Measurements from ENCODE around the gene MAP3K2.
"Not testable (repeated sequence)": the region's sequence is repeated elsewhere in the genome, so short reads cannot be mapped to it uniquely, and the experiment has no call there.

MAP3K2 gene

DNA sequence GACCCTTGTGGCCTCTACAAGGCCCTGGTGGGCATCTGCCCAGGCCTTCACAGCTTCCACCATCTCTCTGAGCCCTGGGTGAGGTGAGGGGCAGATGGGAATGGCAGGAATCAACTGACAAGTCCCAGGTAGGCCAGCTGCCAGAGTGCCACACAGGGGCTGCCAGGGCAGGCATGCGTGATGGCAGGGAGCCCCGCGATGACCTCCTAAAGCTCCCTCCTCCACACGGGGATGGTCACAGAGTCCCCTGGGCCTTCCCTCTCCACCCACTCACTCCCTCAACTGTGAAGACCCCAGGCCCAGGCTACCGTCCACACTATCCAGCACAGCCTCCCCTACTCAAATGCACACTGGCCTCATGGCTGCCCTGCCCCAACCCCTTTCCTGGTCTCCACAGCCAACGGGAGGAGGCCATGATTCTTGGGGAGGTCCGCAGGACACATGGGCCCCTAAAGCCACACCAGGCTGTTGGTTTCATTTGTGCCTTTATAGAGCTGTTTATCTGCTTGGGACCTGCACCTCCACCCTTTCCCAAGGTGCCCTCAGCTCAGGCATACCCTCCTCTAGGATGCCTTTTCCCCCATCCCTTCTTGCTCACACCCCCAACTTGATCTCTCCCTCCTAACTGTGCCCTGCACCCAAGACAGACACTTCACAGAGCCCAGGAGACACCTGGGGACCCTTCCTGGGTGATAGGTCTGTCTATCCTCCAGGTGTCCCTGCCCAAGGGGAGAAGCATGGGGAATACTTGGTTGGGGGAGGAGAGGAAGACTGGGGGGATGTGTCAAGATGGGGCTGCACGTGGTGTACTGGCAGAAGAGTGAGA is 32.5 kb upstream of the MAP3K2 start:
- no peak for DNase-seq

DNA sequence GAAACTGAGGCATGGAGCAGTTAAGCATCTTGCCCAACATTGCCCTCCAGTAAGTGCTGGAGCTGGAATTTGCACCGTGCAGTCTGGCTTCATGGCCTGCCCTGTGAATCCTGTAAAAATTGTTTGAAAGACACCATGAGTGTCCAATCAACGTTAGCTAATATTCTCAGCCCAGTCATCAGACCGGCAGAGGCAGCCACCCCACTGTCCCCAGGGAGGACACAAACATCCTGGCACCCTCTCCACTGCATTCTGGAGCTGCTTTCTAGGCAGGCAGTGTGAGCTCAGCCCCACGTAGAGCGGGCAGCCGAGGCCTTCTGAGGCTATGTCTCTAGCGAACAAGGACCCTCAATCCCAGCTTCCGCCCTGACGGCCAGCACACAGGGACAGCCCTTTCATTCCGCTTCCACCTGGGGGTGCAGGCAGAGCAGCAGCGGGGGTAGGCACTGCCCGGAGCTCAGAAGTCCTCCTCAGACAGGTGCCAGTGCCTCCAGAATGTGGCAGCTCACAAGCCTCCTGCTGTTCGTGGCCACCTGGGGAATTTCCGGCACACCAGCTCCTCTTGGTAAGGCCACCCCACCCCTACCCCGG is 31.8 kb upstream of the MAP3K2 start:
- DNase-seq, result no peak

GRCh38 chr2:127419112-127419430 is 31.3 kb upstream of the MAP3K2 start:
- DNase-seq, result no peak

- no peak for DNase-seq
These were observed 30.7 kb upstream of the MAP3K2 start, which contains the start of gene PROC for GRCh38 chr2:127418300-127419111. Gene PROC (plus strand): TSS chr2:127418427. CDS start chr2:127419943, 1,516 bp downstream.

DNA sequence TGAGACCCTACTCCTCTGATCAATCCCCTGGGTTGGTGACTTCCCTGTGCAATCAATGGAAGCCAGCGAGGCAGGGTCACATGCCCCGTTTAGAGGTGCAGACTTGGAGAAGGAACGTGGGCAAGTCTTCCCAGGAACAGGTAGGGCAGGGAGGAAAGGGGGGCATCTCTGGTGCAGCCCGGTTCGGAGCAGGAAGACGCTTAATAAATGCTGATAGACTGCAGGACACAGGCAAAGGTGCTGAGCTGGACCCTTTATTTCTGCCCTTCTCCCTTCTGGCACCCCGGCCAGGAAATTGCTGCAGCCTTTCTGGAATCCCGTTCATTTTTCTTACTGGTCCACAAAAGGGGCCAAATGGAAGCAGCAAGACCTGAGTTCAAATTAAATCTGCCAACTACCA is 29.6 kb upstream of the MAP3K2 start:
- no peak for DNase-seq

DNA sequence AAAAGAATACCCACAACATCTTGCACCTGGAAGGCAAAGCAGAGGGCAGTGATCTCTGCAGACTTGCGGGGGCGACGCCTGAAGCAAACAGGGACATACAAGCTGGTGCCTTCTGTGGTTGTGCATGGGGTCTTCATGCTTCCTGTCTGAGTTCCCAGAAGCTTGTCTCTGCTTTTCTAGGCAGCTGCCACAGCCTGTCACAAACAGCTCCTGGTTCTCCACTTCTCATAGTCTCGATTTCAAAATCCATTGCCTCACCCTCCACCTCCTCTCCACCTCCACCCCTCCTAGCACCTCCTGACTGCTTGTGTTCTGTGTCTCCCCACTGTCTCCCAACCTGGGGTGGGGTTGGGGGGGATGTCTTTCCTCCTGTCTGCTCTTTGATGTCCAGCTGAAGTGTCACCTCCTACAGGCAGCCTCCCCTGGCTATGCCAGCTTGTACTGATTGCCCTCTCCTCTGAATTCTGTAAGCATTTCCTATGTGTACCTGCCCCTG is 28.8 kb upstream of the MAP3K2 start:
- DNase-seq, result no peak

DNA sequence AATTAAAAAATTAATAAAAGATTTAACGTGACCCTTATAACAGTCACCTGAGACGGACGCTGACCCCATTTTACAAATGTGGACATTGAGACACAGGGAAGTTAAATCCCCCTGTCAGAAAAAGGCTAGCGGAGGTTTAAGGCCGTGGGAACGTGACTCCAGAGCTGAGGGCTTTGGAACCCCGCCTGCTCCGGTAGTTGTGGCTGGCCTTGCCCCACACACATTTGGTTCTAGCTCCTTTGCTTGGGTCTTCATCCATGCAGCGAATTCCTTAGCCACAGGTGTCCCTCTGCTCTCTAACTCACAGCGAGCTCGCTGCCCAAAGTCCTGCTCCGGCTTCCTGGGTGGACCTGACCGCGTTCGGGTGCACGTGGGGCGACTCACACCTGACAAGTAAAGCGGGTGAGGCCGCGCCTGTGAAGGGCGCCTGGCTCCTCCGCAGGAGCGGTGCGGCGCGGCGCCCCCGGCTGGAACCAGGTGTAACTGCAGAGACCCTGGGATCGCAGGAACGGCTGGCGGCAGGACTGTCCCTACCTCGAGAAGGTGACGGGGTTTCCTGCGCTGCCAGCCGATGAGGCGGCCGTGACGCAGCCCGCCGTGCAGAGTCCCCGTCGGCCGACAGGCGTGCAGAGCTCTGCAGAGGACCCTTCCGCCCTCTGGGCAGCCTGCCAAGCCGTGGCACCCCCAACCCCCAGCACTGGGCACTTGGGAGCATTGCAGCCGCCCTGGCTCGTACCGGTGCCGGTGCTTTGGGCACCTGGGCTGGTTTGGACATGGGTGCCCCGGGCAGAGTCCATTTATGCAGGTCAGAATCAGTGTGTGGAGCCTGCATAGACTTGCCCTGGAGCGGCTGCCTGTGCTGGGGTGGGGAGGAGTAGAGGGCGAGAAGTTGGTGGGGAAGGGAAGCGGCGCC is 28.1 kb upstream of the MAP3K2 start:
- DNase-seq, result peak; percentile 73

DNA sequence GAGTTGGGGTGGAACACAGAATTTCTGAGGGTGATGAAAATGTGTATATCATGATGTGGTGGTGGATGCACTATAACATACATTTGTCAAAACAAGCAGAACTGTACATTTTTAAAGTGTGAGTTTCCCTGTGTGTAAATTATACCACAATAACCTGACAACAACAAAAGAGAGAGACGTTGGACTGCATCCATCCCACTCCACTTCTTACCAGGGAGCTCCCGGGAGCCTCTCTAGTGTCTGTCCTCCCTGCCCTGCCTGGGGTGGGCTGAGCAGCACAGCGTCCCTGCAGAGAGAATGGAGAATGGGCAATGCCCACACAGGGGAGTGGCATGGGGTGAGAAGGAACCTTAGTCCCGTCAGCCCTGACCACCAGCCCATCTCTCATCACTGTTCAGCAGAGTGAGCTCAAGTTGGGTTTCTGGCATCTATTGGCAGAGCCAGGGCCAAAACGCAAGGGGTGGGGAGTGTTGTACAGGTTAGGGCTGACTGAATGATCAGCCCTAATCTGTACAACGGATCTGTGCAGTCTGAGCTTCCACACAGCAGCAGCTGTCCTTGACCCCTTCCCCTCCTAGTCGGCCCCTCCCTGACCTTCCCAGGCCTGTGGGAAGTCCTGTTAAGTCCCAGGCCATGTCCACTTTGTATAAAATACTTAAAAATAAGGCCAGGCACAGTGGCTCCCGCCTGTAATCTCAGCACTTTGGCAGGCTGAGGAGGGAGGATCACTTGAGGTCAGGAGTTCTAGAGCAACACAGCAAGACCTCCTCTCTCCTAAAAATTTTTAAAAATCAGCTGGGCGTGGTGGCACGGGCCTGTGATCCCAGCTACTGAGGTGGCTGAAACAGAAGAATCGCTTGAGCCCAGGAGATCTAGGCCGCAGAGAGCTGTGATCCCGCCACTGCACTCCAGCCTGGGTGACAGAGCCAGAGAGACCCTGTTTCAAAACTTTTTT is 27.1 kb upstream of the MAP3K2 start:
- no peak for DNase-seq

DNA sequence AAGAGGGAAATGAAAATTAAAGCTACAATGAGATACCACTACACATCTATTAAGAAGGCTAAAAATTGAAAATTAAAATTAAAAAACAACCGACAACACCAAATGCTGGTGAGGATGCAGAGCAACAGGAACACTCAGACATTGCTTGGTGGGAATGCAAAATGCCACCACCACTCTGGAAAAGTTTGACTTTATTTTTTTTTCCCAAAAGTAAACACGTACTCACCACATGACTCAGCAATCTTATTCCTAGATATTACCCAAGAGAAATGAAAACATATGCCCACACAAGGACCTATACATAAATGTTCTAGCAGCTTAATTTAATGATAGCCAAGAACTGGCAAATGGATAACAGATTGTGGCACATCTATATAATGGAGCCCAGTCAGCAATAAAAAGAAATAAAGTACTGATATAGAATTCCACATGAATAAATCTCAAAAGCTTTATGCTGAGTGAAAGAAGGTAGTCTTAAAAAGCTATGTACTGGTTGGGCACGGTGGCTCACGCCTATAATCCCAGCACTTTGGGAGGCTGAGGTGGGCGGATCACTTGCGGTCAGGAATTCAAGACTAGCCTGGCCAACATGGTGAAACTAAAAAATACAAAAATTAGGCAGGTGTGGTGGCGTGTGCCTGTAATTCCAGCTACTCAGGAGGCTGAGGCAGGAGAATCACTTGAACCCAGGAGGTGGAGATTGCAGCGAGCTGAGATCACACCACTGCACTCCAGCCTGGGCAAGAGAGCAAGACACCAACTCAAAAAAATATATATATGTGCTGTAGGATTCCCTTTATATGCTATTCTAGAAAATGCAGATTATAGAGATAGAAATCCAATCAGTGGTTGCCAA is 26.2 kb upstream of the MAP3K2 start:
- DNase-seq, result no peak

DNA sequence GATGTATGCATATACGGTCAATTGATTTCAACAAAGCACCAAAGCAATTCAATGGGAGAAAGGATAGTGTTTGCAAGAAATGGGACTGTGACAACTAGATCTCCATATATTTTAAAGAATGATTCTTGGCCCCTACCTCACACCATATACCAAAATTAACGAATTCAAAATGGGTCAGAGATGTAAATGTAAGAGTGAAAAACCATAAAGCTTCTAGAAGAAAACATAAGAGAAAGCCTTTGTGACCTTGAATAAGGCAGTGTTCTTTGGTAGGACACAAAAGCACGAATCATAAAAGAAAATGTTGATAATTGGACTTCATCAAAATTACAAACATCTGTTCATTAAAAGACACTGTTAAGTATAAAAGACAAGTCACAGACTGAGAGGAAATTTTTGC is 25.4 kb upstream of the MAP3K2 start:
- no peak for DNase-seq

- no peak for DNase-seq
These were observed 24.0 kb upstream of the MAP3K2 start for GRCh38 chr2:127411653-127412369.

DNA sequence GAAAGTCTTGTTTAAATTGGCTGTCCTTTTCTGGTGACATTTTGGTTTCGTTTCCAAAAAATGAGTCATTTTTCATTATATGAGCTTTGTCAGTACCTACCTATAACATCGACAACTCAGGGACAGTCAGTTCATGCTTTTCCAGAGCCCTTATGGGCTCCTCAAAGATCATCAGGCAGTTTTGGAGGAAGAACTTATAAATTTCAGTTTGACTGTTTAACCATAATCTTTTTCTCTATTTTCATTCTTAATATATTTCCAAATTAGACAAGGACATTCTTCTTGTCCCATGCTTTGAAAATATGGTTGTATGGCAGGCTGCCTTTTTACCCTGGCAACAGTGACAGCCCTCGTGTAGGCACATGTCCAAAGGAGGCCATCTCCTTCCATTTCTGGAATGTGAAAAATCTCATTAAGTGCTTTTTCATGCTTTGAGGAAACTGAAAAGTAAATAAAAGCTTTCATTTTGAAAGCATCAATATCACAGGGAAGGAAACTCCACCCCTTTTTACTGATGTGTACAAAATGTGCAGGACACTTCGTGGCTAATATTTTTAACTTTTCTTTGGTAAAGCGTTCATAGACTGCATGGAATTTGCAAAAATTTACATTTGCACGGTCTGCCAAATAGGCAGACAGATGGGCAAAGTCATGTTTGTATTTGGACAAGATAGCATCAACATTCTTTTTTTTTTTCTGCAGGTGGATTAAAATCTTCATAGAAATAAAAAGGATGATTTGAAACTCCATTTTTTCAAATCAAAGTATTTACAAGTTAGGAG is 23.3 kb upstream of the MAP3K2 start:
- DNase-seq, result no peak

DNA sequence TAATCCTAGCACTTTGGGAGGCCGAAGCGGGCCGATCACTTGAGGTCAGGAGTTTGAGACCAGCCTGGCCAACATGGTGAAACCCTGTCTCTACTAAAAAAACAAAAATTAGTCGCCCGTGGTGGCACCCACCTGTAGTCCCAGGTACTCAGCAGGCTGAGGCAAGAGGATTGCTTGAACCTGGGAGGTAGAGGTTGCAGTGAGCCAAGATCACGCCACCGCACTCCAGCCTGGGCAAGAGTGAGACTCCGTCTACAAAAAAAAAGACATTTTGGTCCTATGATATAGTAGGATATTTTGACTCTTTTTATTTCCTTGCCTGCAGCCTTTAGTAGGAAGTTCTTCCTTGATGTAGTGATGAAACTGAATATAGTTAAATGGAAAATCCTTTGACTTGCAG is 21.9 kb upstream of the MAP3K2 start:
- not testable (repeated sequence) for DNase-seq

GRCh38 chr2:127408807-127409099 is 21.0 kb upstream of the MAP3K2 start:
- DNase-seq, result no peak

DNA sequence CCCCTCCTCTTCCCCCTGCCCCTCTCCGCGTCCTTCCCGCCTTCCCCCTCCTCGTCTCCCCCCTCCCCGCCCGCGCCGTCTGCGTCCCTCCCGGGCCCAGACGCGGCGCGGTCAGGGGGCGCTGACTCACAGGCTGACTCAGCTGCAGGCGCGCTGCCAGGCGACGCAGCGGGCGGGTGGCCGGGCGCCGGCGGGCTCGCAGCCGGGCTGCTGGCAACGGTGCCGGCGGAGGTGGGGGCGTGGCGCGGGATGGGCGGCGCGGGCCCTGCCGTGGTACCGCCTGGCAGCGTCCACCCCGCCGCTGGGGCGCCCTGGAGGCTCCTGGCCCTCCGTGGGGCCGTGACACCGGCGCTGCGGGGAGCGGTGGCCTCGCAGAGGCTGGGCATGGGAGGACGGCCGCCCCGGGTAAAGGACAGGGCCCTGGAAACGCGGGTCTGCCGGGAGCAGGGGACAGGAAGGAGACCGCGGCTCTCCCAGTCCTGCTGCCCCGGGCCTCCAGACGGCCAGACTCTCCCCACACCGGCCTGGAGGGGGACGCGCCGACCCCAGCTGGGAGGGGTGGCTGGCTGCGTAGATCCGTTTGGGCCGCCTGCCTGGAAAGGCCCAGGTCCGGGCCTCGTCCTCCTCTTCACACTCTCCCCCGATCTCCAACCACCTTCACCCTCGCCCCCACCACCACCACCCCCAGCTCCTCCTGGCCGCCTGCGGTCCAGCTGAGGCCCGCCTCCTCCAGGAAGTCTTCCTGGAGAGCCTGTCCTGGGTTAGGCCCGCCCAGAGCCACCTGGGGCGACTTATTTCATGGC is 20.4 kb upstream of the MAP3K2 start:
- peak; percentile 92 for DNase-seq

GRCh38 chr2:127407661-127408003 is 19.9 kb upstream of the MAP3K2 start:
- DNase-seq, result no peak

GRCh38 chr2:127407091-127407490 is 19.3 kb upstream of the MAP3K2 start:
- DNase-seq, result no peak

DNA sequence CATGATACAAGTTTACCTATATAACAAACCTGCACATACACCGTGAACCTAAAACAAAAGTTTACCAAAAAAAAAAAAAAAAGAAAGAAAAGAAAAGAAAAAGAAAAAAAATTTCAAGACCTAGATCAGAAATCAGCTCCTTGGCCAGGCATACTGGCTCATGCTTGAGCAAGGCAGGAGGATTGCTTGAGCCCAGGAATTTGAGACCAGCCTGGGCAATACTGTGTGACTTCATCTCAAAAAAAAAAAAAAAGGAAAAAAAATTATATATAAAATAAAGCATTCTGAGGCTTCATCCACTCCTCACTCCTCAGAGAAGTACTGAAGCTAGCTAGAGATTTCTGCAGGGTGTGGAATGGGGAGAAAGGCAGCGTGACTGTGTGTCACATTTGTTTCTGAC is 18.7 kb upstream of the MAP3K2 start:
- no peak for DNase-seq

Data from NCI-H510A (cell line).